Left kidney (tissue), 2 donors: ENCODE measurements around the gene PTPRM. TPM values are rescaled to one million over a fixed set of nuclear protein-coding genes. Genes with fewer than 3 reads are reported as not detected.

ENCODE experiments used
- DNase-seq: peaks from one replicate; pipeline ENCODE4 v3.0.0-alpha.2; 2013
- polyA plus RNA-seq: library from polyadenylated mRNA; unstranded; fragments of 120-200 nt; gene quantifications from one replicate; pipeline ENCODE4 v1.2.1, GENCODE V29; 2013; ENCODE audit not compliant: insufficient read length

PTPRM gene
- polyA plus RNA-seq, 1 donor, result 107 TPM

DNA sequence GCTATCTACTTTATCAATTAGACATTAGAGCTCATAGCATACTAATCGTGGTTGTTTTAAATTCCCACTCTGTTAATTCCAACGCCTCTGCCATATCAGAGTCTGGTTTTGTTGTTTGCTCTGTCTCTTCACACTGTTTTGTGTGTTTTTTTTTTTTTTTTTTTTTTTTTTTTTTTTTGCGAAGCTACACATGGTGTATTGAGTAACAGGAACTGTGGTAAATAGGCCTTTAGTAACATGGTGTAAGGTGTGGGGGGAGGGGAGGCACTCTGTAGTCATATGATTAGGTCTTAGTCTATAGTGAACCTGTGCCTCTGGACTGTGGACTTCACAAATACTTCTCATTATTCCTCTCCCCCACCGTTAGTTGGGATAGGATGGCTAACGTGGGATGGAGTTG is 671.4 kb downstream of the PTPRM start:
- DNase-seq, result no peak

DNA sequence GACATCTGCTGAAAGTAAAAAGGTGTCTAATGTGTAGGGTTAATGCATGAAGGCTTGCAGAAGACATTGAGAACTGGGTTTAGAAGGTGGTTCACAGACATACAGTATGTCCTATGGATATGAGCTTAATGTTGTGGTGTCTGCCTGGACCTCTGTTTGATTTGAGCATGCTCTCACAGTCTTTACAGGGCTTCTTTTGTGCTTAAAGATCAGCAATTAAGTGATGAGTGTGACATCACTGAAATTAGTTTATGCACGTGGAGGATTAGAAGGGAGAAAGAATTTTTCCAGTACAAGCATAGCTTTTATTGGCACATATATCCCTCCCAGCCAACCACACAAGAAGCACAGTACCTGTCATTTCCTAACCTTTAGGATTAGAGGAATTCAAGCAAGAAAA is 674.6 kb downstream of the PTPRM start:
- DNase-seq, result no peak

DNA sequence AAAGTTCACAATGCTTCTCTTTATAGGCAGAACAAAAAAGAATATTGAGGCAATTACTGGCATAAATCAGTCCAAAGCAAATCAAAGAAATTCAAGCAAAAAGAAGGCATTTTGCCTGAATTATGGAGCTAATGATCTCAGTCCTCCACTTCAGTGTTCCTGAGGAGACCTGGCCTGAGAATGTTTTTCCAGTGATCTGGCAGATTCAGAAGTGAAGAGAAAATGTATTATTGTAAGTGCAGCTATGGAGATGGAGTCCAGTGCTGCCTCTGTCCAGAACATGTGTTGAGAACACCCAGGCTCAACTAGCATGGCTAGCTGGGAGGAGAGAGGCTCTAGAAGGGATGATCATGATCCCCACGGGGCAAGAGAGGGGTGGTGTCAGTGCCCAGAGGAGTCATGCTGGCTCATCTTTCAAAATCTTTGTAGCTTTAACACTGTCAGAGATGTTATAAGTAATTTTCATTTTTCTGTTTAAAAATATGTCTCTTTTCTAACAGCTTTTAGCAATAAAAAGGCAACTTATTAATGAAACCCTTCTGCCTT is 675.1 kb downstream of the PTPRM start:
- DNase-seq, result no peak

DNA sequence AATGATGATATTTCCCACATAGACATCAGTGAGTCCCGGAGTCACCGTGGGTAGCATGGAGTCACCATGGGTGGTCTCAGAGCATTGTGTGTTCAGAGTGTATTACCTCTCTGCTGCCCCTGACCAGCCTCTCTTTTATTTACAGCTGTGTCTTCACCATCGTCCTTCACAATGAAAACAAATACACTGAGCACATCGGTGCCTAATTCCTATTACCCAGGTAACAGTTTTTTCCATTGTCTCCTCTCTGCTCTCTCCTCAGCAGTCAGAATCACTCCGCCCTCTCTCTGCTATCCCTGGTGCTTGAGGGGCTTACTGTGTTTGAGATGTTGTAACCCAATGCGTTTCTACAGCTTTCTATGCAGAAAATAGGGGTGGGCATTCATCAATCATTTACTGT is 680.6 kb downstream of the PTPRM start:
- no peak for DNase-seq

DNA sequence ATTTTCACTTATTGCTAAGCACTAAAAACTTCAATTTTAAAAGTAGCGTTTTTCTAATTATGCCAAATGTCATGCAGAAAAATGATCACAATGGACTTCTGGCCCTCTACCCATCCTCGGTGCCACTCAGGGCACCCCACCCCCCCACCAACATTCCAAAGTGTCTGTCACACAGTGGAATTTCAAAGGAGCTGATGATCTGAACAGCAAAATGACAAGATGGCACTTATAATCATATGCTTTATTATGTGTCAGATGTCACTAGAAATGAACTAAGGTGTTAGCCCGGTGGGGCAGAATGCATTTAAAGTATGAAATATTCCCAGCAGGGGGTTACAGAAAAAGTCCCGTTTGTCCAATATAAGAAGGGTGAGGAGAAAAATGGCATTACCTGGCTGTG is 681.5 kb downstream of the PTPRM start:
- DNase-seq, result no peak

DNA sequence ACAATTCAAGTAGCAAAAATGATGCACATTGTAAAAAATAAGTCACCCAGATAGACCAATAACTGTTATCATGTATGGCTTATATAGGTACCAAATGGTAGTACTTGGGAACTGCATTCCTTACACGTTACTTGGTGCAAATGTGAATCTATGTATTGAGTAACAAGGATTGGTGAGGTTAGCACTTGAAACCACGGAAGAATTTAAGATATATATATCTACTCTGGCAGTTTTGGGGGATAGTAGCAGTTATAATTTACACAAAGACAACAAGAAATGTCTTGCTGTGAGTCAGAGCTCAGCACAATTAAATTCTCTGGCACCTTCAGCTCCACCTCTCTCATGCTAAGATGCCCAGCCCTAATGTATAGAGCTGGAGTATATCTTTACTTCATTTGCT is 682.7 kb downstream of the PTPRM start:
- no peak for DNase-seq

DNA sequence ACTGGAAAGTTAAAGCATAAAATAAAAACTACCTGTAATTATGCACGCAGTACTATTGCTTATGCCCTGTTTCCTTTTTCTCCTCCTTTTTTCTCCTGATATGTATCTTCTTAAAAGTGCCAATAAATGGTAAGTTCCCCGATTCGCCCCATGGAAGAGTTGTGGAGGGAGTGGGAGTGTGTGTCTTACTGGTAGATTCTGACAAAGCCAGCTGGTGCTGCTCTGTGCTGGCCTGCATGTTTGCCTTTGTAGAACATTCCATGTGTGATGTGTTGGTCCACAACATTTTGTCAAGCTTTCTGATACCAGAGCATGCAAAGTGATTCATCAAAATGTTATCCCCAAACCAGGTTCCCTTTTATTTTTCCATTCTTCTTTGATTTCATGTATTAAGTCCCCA is 685.3 kb downstream of the PTPRM start:
- DNase-seq, result no peak

DNA sequence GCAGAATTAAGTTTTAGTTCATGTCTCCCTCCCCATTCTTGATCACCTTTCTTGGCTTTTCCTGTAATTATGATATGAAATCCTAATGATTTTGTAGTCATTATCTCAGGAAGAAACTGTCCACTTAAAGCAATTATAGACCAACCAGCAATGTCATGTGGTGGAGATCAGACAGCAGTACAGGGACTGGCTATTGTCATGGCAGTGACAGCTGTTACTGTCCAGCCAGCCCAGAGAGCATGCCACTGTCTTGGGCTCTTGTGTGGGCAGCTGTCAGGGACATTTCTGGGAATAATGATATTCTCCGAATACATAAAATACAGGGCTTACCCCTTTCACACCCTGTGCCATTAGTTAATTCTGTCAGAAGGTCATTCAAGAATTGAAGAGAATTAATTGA is 686.8 kb downstream of the PTPRM start:
- no peak for DNase-seq

DNA sequence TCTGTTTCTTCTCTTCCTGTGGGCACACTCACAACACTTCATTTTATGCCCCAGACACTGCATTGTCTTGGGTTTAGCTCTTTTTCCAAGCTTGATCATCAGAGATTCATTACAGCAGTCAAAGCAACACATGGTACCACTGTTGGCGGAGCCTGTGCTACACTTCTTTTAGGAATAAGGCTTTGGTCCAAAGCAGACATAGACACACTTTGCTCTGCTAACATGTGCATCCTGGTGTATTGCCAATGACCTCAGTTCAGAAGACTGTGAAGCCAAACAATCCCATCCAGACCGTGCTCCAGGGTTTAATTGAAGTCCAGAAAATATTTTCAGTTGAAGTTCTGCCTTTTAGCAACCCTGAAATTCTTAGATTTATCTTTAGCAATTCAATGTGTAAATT is 687.5 kb downstream of the PTPRM start:
- DNase-seq, result no peak

DNA sequence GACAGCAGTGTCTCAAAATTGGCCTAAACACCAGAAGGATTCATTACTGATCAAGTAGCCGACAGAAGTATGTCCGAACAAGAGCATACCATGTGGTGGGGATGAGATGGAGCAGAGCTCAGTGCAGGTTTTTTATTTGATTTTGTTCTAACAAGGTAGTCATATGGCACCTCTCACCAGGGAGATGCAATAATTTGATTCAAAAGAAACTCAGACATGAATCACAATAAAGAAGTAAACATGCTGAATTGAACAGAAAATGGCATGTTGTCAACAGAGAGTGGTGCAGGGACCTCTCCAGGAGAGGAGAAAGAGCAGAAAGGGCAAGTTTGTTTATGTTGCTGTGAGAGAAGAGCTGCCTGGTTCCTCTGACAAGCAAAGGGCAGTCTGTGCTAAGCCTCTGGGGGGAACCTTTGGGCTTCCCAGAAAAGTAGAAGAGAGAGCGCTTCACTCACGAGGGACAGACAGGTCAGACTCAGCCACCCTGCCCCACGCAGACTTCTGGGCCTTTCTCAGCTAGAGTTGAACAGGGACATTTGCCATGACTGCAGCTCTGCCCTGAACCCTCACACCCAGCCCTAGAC is 690.8 kb downstream of the PTPRM start:
- no peak for DNase-seq

DNA sequence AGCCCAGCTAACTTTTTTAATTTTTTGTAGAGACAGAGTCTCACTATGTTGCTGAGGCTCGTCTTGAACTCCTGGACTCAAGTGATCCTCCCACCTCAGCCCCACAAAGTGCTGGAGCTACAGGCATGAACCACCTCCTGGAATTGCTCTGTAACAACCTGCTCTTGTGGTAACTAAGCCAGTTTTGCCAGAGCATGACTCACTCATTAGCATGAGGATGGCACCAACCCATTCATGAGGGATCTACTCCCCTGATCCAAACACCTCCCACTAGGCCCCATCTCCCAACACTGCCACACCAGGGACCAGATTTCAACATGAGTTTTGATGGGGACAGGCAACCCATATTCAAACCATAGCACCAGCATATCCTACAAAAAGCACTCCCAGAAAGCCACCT is 693.2 kb downstream of the PTPRM start:
- no peak for DNase-seq

DNA sequence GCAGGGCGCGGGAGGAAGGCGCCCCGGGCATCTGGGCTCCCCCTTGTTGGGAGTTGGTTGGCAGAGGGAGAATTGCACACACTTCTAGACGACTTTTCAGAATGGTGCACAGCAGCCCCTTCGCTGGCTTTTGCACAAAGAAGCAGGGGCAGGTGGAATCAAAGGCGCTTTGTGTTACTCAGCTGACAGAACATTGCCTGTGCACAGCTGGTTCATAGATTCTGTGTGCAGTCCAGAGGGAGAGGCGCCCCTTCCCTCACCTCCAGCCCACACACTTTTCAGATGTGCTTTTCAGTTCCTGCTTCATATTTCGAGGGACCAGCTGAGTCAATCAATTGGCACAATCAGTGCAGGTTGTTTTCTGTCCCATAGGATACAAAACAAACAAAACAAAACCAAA is 693.7 kb downstream of the PTPRM start:
- no peak for DNase-seq

DNA sequence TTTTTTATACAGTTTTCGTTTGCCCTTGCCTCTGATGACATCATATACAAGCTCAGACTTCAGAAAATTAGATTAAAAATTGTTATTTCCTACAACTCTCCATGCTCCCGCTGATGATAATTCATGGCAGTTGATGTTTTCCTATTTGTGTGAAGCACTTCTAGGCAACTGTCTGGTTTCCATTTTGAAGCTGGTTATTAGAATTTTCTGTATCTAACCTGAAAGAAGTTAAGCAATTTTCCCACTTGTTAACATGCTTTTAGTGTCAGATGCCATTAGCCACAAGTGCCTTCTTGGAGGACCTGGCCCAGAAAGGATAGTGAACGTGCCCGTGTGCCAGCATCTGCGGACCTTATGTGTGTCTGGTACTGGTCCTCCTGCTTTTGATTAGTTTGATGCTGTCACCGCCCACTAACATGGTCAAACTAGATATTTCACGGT is 694.6 kb downstream of the PTPRM start:
- DNase-seq, result no peak

DNA sequence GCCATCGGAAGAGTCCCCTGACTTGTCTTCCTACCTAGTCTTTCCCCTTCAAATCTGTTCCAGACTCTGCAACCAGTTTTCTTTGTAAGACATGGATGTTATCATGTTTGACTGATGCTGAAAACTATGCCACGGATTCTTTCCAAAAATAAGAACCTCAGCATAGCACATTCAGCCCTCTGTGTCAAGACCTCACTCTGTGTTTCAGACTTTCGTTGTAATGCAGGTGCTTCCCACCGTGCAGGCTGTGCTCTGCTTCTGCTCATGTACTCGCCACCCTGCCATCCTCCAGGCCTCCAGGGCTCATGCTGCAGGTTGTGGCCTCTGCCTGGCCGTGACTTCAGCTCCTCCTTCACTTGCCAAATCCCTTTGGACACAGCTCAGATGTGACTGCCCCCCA is 695.1 kb downstream of the PTPRM start:
- DNase-seq, result no peak

DNA sequence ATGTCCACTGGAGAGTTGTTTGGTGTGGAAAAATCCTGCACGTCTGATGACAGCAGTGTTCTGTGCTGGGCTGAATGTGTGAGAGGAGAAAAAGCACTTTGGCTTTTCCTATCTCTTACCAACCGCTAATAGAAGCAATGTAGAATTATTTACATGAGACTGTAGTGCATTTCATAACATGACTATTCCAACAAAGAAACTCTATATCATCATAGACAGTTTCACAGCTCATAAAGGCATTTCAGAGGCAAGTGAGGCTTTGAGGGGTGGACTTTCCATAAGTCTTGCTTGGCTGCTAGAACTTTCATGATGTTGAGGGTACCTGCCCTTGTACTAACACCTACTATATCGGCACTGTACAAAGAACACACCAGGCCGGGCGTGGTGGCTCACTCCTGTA is 697.0 kb downstream of the PTPRM start:
- DNase-seq, result no peak

DNA sequence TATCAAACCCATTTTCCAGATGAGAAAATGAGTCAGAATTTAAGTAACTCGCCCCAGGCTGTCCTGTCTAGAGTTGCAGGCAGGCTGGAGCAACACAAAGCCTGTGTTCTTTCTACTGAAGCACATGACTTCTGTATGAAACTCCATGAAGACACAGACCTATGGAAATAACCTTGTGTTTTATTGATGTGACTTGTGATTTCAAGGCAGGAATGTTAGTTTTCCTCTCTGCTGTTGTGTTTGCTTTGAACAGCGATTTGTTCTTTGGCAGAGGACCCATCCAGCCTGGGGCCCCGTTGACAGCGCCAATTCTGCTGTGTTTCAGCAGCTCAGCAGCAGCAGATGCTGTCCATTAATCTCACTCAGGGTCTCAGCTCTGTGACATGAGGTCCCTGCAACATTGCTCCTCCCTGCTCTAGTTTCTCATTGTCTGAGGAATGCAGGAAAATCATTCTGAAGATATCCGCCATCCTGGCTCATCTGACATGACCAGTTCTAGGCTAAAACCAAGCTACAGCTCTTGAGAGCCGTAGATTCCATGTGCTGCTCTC is 697.8 kb downstream of the PTPRM start:
- peak; percentile 54 for DNase-seq

DNA sequence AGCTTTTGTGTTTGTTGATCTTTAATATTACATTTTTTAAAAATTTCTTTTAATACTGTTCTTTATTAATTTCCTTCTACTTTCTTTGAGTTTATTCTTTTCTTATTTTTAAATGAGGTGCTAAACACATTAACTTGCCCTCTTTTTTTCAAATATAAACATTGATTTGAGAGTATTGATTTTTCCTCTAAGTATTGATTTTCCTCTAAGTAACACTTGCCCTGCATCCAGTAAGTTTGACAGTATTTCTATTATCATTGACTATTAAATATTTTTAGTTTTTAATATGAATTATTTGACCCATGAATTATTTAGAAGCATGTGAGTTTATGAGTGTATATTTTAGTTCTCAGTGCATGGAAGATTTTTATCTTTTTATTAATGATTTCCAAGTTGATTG is 705.1 kb downstream of the PTPRM start:
- no peak for DNase-seq

DNA sequence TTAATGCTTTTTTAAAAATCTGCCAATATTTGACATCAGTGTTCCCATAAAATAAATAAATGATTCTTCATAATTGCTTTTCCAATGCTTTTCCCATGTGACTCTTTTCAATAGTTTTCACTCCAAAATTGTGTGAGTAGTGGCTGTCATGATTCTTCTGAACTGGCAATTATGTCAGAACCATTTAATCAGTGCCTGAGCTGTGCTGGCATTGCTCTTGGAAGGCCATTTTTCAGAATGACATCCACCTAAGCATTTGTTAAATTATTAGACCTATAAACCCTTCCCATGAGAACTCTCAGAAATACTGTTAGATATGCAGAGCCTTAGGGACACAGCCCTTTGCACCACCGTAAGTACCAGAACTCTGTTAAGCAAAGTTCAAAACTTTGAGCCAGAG is 707.3 kb downstream of the PTPRM start:
- no peak for DNase-seq

DNA sequence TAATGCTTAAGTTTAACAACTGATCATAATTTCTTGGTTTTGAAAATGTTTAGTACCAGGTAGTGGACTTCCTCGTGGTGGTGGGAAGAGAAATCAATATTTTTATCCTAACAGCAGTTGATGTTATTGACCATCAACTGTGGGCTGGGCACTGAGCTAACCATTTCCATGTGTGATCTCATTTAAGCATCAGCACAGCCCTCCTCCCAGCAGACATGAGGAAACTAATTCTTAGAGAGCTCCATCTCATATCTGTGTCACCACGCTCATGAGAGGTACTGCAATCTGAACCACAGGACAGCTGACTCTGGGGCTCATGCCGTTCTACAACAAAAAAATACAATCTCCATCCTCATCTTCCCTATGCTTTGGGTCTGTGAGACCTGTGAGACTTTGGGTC is 709.3 kb downstream of the PTPRM start:
- DNase-seq, result no peak

DNA sequence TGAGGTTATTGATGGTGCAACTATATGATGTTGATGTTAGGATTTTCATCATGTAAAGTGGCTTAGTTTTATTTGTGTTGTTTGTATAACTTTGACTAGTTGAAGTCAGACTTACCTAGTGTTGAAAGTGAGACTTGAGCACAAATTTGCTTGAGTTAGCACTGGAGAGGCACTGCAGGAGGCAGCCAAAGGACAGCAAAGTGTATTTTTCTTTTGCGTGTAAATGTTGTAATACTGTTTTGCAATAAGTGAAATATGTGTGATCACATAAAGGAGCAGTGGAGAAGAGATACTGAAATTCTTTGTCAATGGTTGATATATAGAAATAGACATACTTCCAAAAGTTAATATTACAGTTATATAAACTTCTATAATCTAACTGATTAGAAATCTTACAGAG is 710.2 kb downstream of the PTPRM start:
- DNase-seq, result no peak

DNA sequence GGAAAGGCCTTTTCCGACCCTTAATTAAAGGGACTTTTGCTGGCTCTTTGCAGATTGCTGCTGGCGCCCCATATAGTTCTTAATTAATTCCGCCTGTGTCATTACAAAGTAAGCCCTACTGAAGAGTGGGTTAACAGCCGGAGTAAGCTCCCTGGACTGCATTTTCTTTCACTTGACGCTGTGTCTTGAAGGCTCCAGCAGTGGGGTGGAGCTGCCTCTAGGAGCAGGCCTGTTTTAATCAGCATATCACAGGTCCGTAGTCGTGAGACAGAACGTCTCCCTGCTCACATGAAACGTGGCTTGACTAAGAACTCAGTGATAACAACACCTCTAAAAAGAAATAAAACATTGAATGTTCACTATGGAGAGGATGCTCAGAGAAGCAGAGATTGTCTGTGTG is 712.2 kb downstream of the PTPRM start:
- DNase-seq, result no peak

DNA sequence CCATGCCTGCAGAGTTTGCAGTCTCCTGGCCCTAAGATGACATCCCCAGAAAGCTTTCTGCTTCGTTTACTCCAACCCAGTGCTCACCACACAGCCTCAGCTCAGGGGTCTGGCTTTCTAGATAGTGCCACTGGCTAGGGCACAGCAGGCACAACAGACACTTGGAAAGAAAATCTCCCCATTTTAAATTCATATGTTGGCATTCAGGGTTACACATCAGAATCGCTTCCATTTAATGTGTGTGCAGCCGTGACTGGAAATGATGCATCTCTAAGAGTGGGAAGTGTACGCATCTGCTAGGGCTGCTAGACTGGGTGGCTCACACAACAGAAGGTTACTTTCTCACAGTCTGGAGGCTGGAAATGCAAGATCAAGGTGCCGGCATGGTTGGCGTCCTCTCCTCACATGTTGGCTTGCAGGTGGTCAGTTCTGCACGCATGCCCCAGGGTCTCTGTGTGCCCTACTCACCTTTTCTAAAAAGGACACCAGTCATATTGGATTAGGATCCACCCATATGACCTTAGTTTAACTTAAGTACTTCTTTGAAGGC is 712.7 kb downstream of the PTPRM start:
- DNase-seq, result no peak

DNA sequence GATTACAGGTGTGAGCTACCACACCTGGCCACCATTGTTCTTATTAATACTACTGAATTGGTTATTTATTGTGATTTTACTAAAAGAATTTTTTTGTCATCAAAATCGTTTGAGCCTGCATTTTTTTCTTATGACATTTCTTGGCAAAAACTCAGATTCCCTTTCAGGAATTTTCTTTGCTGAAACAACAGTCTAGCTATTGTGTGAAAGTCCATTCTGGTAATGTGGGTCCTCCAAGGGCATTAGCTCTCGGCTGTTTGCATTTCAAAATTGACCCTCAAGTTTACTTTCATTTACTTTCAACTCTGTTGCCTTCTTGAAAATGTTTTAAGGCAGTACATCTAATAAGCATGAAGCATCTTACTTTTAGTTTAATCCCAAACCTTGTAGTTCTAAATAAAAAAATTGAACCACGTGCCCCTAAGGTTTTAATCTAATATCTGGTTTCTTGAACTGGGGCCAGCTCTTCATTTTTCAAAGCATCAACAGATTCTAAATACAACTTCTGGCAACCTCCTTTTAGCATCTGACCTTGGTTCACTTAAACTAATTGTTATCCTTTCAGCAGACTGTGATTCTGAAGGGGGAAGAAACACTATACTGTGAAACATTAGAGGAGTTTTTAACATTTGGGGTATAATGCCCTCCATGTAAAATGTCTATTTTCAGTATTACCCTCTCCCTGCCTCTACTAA is 716.9 kb downstream of the PTPRM start:
- DNase-seq, result no peak

DNA sequence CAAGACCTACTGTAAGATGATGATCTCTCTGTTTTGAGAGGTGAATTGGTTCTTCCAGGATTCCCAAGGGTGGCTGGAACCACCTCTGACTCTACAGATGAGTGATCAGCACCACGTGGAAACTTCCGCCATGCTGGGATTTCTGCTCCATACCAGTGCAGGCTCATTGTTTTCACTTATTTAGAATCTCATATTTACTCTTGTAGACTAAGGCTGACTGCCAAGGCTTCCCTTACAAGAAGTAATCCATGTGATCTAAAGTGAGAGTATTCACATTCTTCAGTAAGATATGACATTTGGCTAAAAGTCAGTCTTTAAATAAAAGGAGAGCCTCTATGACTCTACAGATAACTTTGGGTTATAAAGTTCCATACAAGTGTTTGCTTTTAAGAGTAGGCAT is 719.2 kb downstream of the PTPRM start:
- no peak for DNase-seq
